Stimulated activated CD4-positive, alpha-beta T cell treated with anti-CD3 and anti-CD28 coated beads, Interleukin-4, amount 100 ng/mL, for 24 hours (primary cell): Measurements from ENCODE around the gene UHRF1.
"Not testable (repeated sequence)": the region's sequence is repeated elsewhere in the genome, so short reads cannot be mapped to it uniquely, and the experiment has no call there.

Source experiments
- DNase-seq: peaks from one replicate; pipeline ENCODE4 v3.0.0-alpha.2; 2020

Gene UHRF1

GRCh38 chr19:4972509-4973230 lies 63.4 kb downstream of the UHRF1 start:
- DNase-seq = no peak

DNA sequence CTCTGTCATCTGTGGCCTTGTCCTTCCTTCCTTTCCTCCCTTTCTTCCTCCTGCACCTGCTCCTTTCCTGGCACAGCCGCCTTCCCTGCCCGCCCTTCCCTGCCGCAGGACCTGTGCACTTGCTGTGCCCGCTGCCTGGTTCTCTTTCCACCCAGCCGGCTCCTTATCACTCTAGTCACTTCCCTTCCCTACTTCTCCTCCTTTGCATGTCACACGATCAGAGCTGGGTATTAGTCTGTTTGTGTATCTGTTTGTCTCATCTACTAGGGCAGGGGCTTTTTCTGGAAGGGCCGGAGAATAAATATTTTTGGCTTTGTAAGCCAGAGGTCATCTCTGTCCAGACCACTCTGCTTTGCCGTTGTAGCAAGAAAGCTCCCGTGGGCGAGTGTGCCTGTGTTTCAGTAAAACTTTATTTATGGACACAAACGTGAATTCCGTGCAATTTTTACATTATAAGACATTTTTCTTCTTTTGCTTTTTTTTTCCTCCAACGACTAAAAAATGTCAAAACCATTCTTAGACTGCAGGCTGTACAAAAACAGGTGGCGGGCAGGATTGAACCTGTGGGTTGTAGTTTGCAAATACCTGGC lies 65.7 kb downstream of the UHRF1 start:
- DNase-seq = no peak

- not testable (repeated sequence) for DNase-seq
Measured at GRCh38 chr19:4975601-4976000, 66.3 kb downstream of the UHRF1 start.

GRCh38 chr19:4976401-4977298 lies 67.3 kb downstream of the UHRF1 start:
- DNase-seq = no peak

DNA sequence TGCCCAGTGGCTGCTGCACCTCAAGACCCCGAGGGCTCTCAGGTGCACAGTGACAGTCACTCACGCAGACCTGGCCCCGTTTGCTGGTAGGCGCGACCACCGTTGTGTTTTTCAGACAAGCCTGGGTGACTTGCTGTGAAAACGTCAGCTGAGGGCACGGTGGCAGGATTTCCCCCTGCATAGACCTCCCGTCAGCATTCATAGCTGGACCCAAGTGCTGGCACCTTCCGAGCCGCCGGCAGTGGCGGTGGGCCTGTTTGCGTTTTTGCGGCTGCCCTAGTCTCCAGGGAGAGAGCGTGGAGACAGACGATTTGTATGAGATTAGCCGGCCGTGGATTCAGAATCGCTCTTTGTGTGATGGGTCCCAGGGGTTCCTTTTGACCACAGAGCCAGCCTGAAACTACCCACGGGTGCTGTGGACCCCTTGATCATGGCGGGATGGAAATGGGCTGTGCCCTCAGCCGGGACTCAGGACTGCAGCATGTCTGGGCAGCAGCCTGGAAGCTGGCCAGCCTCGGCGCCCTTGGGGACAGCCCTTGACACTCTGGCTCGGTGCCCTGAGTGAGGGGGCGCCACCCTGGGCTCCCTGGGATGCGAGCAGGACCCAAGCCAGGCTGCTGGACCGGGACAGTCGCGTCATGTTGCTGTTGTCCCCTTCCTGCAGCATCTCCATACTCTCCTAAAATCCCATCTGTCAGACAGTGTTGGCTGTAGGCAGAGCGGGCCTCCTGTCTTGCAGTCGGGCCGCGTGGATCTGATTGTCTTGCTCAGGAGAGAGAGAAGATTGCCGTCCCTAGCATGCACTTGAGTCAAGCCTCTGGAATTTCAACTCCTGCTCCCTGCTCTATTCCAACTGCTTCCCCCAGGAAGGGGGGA lies 68.2 kb downstream of the UHRF1 start:
- no peak for DNase-seq

- DNase-seq = no peak
Measured at GRCh38 chr19:4979211-4979807, 70.0 kb downstream of the UHRF1 start.

DNA sequence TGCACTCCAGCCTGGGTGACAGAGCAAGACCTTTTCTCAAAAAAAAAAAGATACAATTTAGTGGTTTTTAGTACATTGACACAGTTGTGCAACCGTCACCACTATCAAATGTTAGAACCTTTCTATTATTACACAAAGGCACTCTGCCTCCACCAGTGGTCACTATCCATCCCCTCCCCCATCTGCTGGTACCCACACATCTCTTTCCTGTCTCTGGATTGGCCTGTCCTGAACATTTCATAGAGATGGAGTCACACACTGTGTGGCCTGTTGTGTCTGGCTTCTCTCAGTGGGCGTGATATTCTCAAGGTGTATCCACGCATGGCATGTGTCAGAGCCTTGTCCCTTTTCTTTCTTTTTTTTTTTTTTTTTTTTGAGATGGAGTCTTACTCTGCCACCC lies 70.8 kb downstream of the UHRF1 start:
- DNase-seq = no peak

- no peak for DNase-seq
Measured at GRCh38 chr19:4980838-4981680, 71.8 kb downstream of the UHRF1 start.

- DNase-seq = no peak
Measured at GRCh38 chr19:4981681-4981958, 72.3 kb downstream of the UHRF1 start.

GRCh38 chr19:4983346-4984105 lies 74.2 kb downstream of the UHRF1 start:
- DNase-seq = no peak

- no peak for DNase-seq
Measured at GRCh38 chr19:4984106-4984380, 74.7 kb downstream of the UHRF1 start.

DNA sequence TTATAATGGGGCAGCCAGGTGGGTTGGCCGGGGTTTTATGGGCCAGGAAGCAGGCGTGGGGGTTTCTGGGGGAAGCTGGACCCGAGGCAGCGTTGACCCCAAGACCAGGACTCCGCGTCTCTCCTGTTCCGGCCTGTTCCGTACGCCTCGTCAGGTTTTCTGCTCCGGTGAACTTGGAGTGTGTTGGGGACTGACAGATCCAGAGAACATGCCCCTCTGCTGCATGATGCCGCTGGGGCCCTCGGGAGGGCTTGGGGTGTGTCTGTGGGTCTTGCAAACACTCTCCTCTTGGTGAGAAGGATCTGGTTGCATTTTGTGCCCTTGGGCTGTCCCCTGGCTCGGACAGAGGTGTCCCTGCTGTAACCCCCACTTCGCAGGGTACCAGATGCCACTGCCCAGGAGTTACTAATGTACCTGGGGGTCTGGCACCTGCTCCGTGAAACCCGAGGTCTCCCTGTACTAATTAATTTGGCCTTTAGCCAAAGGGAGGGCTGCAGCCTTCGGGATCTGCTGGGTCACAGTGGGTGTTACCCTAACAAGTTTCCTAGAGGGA lies 75.2 kb downstream of the UHRF1 start:
- no peak for DNase-seq

DNA sequence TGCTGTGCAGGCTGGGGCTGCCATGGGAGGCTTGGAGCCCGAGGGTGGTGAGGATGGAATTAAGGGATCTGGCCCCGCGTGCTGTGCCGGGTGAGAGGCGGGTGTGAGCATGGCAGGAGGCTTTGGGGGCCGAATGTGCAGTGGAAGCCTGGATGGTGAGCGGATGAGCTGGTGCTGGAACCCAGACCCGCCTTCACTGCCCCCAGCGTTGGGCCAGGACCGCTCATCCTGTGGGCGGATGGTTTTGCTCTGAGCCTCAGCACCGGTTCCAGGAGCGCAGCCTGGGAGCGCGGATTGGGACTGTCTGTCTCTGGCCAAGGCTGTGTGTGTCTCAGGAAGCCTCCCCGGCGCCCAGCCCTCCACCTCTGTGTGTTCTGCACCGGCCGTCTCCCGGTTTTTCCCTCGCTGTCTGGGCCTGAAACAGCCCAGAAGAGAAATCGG lies 76.3 kb downstream of the UHRF1 start:
- no peak for DNase-seq

DNA sequence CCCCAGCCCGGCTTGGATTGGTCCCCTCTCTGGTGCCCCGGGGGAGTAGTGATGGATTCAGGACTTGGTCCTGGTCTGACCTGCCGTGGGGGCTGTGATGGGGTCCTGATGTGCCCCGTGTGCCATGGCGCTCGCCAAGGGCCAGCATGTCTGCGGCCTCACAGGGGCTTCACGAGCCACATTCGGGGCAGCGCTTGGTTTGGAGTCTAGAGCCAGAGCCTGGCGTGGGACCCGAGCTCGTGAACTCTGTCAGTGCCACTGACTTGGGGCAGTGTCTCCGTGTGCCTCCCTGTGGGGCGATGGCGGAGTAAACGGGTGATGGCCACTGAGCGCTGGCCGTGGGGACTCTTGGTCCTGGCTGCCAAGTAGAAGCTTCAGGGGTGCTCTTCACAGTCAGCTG lies 76.8 kb downstream of the UHRF1 start:
- no peak for DNase-seq

DNA sequence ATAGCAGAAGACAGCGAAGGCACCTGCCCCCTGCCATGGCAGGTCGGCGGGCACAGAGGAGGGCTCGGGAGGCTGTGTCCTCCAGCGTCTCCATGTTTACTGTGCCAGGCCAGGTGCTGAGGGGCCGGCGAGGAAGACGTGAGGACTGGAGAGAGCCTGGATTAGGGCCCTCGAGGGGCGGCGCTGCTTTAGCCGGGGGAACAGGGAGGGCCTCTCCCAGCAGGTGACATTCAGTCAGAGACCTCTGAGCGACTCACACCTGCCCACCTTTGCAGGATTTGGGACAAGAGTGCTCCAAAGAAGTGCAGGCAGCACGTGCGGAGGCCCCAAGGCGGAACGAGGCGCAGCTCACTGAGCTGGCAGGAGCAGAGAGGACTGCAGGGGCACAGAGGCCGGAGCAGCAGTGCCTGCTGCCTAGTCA lies 77.2 kb downstream of the UHRF1 start:
- no peak for DNase-seq

DNA sequence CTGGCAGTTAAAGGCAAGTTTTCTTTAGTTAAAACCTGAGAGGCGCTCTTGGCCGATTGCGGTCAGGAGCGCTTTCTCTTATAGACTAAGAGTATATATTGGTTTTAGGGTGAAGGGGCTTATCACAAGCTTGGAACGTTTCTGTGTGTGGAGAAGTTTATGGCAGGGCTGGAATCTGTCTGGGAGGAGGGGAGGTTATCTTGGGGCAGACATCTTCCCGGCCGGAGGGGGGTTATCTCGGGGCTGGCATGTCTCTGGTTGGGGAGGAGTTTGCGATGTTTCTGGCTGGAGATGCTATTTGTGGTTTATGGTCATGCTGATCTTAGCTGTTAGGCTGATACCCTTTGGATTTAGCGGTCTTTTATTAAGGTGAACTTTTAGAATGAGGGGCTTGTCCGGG lies 78.0 kb downstream of the UHRF1 start:
- no peak for DNase-seq

GRCh38 chr19:4987692-4988370 lies 78.5 kb downstream of the UHRF1 start:
- no peak for DNase-seq

- DNase-seq = no peak
Measured at GRCh38 chr19:4988770-4989251, 79.5 kb downstream of the UHRF1 start.

DNA sequence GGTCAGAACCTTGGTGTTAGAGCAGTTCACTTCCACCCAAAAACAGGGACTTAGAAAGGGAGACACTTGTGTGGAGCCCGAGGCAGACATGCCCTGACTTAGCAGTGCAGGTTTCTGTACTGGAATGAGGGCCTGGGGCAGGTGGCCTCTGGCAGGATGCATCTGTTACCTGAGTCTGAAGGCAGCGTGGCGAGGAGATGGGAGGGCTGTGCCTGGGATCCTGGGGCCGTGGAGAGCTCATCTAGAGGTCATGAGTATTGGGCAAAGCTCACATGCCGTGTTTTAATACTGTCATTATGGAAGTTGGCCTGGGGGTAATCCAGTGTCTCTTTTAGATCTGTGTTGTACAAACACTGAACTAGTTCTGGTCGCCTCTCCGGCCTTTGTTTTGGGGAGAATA lies 81.0 kb downstream of the UHRF1 start:
- no peak for DNase-seq

GRCh38 chr19:4991538-4991937 lies 82.2 kb downstream of the UHRF1 start:
- no peak for DNase-seq
